ENCODE results near the gene FAM193A.
"Not testable (repeated sequence)": the region's sequence is repeated elsewhere in the genome, so short reads cannot be mapped to it uniquely, and the experiment has no call there.

Gene FAM193A

DNA sequence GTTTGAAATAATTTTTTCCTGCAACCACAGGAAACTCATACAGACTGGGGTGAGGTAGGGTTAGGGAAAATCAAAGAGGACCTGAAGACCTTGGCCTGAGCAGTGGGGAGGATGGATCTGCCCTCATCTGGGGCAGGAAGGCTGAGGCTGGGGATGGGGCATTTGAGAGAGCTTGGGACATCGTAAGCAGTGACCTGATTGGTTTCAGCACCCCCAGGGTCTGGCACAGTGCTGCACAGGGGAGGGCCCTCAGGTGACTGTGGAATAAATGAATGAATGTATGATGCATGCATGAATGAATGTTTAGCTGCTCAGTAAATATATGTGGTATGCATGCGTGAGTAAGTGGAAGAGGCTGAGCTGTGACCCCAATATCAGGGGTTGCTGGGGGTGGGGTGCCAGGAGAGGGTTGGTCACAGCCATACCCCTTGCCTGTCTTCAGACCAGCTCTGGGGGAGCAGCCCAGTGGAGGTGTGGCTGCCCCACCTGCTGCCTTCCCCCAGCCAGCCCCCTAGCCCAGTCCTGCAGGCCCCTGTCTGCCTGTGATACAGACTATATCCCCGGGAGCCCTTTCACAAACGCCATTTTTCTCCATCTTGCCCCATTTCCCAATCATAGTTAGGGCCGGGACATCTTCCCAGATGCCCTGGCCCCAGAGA is 230.7 kb downstream of the FAM193A start:
- DNase-seq (ENCODE audit: low spot score in 2 of 2), result no peak
- Histone ChIP-seq H3K36me3 (replicated peaks) (no peaks in the 10 kb centered on the region), H3K9me3 (no peaks in the 10 kb centered on the region), H3K27me3 (ENCODE audit: low read depth) (no peaks in the 10 kb centered on the region), H3K4me1 (peaks cover 4% of the 10 kb centered on the region), H3K4me3 (no peak overlapping the region)
- in situ Hi-C loops (cut with MboI; ENCODE audit: low sequenced_read_pairs), result loop anchor here (10.0 kb wide), 1 partner anchor 168 kb away; no protein-coding TSS in a partner anchor

DNA sequence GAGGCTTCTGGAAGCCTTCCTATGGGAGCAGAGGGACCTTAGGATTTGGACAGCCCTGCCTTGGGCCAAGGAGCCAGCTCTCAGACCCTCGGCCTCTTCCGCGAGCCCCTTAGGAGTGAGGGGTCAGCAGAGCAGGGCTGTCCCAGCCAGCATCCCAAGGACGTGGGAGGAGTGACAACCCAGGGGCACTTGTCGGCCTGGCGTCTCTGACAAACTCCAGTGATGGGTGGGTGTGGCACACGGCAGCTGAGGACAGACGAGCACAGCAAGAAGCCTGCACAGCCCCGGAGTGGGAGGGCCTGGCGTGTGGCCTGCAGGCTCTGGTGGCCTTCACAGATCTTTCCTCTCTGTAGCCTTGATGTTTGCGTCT is 231.2 kb downstream of the FAM193A start:
- in situ Hi-C loops (cut with MboI; ENCODE audit: low sequenced_read_pairs), result loop anchor here (10.0 kb wide), 1 partner anchor 167 kb away; no protein-coding TSS in a partner anchor
- H3K9me3 ChIP-seq, result no peaks in the 10 kb centered on the region
- H3K36me3 ChIP-seq (replicated peaks), result no peaks in the 10 kb centered on the region
- H3K4me3 ChIP-seq, result no peak overlapping the region
- peaks cover 4% of the 10 kb centered on the region for H3K4me1 ChIP-seq
- no peak for DNase-seq (ENCODE audit: low spot score in 2 of 2)
- no peaks in the 10 kb centered on the region for H3K27me3 ChIP-seq (ENCODE audit: low read depth)

DNA sequence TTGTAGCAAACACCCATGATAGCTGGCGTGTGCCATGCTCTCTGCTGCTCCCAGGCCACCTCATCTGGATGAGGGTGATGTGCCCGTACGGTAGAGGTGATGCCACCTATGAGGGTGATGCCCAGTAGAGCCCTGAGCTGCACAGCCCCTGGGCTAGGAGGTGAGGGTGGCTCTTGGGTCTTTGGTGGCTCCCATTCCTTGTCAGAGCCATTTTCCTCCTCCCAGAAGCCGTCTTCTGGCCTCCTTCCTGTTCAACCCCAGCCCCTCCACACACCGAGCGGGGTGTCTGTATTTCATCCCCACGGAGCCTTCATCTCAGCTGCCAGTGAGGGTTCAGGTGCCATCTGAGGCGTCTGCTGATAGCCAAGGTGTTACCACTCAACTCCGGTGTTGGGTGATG is 231.7 kb downstream of the FAM193A start:
- no peaks in the 10 kb centered on the region for H3K9me3 ChIP-seq
- in situ Hi-C loops (cut with MboI; ENCODE audit: low sequenced_read_pairs), result loop anchor here (10.0 kb wide), 1 partner anchor 167 kb away; no protein-coding TSS in a partner anchor
- H3K36me3 ChIP-seq (replicated peaks), result no peaks in the 10 kb centered on the region

DNA sequence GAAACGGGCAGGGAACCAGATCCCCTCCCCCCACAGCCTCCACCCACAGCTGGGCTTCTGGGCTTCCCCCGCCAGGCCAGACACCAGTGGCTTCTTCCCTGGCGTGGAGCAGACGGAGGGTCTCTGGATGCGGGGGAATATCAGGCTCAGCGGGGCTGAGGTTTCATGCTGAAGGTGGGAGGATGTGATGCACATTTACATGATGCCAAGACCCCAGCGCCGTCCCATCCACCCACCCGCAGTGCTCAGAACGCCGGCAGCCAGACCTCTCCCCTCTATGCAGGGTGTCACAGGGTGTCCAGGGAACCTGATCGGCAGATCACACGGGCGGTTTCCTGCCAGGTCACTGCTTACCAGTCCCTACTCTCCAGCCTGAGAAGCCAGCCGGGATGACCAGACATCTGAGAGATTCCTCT is 232.5 kb downstream of the FAM193A start:
- Histone ChIP-seq H3K27me3 (ENCODE audit: low read depth) (no peaks in the 10 kb centered on the region), H3K4me3 (no peak overlapping the region), H3K4me1 (peaks cover 1% of the 10 kb centered on the region), H3K36me3 (replicated peaks) (no peaks in the 10 kb centered on the region), H3K9me3 (no peaks in the 10 kb centered on the region)
- in situ Hi-C loops (cut with MboI; ENCODE audit: low sequenced_read_pairs), result loop anchor here (10.0 kb wide), 1 partner anchor 166 kb away; no protein-coding TSS in a partner anchor
- DNase-seq (ENCODE audit: low spot score in 2 of 2), result no peak

More for the DNA sequence above, 231.7 kb downstream of the FAM193A start:
- Histone ChIP-seq H3K27me3 (ENCODE audit: low read depth) (no peaks in the 10 kb centered on the region), H3K4me1 (peaks cover 4% of the 10 kb centered on the region), H3K4me3 (no peak overlapping the region)
- no peak for DNase-seq (ENCODE audit: low spot score in 2 of 2)

DNA sequence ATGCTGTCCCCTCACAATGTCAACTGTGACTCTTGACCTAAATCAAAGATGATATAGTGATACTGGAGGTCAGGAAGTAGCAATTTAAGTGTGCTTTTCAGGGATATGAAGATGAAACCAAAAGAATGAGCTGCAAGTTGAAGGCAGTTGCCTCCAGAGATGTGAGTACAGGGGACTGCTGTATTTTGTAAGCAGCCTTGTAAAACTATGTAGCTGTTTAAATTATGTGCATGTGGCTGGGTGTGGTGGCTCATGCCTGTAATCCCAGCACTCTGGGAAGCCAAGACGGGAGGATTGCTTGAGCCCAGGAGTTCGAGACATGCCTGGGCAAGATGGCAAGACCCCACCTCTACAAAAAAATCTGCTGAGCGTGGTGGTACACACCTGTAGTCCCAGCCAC is 234.8 kb downstream of the FAM193A start:
- in situ Hi-C loops (cut with MboI; ENCODE audit: low sequenced_read_pairs), result no loop called here
- Histone ChIP-seq H3K27me3 (ENCODE audit: low read depth) (no peaks in the 10 kb centered on the region), H3K4me3 (no peak overlapping the region), H3K9me3 (no peaks in the 10 kb centered on the region), H3K36me3 (replicated peaks) (no peaks in the 10 kb centered on the region), H3K4me1 (no peaks in the 10 kb centered on the region)
- no peak for DNase-seq (ENCODE audit: low spot score in 2 of 2)

DNA sequence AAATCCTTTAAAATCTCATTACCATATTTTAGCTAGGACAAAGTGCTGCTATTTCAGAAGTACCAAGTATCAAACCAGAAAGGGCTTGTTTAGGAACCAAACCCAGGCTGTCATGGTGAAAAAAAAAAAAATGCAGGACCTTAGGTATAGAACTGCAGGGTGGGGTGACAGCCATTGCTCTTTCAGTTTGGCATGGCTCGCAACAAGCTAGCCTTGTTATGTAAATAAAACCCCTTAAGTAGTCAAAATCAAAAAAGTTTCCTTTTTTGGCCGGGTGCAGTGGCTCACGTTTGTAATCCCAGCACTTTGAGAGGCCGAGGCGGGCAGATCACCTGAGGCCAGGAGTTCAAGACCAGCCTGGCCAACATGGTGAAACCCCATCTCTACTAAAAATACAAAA is 244.2 kb downstream of the FAM193A start:
- H3K4me3 ChIP-seq; H3K4me1 ChIP-seq; H3K9me3 ChIP-seq; in situ Hi-C loops (cut with MboI; ENCODE audit: low sequenced_read_pairs); H3K36me3 ChIP-seq (replicated peaks); H3K27me3 ChIP-seq (ENCODE audit: low read depth); DNase-seq (ENCODE audit: low spot score in 2 of 2): not testable (repeated sequence)

DNA sequence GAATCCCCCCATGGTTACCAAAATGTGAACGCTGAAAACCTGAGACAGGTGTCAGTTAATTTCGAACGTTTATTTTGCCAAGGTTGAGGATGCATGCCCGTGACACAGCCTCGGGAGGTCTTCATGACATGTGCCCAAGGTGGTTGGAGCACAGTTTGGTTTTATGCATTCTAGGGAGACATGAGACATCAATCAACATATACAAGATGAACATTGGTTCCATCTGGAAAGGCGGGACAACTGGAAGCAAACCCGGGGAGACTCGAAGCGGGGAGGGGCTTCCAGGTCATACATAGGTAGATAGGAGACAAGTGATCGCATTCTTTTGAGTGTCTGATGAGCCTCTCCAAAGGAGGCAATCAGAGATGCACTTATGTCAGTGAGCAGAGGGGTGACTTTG is 245.5 kb downstream of the FAM193A start:
- in situ Hi-C loops (cut with MboI; ENCODE audit: low sequenced_read_pairs), result no loop called here
- 0 out of 2 replicates have a peak, but pooled peaks cover 5% of the 10 kb centered on the region for H3K9me3 ChIP-seq

More for the DNA sequence above, 245.5 kb downstream of the FAM193A start:
- H3K36me3 ChIP-seq (replicated peaks), result no peaks in the 10 kb centered on the region
- no peaks in the 10 kb centered on the region for H3K27me3 ChIP-seq (ENCODE audit: low read depth)
- DNase-seq (ENCODE audit: low spot score in 2 of 2), result no peak
- H3K4me1 ChIP-seq, result peaks cover 3% of the 10 kb centered on the region; the same call in 1 of the 2 replicates
- H3K4me3 ChIP-seq, result no peak overlapping the region
